ENCODE data around the gene ACOX2. TPM values are rescaled to one million over a fixed set of nuclear protein-coding genes. Genes with fewer than 3 reads are reported as not detected.

The ACOX2 gene
- total RNA-seq = not detected in 2 replicates

DNA sequence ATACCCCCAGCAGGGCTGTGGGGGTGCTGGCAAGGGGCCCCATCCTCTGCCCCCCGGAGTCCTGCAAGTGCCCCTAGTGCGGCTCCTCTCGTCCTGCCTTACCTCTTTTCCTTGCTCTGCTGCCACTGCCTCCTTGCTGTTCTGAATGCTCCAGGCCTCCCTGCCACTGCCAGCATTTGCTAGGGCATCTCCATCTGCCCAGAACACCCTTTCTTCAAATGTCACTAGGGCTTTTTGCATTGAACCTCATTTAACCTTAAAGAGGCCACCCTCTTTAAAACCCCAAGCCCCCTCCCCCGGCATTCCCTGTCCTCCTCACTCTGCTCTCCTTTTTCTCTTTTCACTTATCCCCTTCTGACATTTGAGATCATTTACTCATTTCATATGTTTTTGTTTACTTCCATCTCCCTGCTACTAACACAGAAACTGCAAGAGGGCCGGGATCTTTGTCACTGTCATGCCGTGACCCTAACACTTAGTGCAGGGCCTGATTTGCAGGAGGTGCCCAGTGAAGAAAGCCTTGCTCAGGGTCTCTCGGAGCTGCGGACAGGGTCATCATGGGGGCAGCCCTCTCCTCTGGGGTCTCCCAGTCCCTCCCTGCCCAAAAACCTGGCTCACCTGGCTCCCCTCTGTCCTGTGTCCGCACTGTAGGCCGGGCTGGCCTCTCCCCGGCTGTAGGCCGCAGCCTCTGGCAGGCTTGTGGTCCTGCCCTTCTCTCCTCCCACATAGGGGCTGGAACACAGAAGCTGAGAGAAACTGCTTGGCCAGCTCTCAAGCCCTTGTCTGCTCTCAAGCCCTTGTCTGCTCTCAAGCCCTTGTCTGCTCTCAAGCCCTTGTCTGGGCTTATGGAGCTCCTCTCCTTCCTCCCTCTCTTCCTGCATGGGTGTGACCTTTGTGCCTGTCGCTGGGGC, at the start of gene ACOX2:
Gene ACOX2, minus strand, starts transcription at position 690 of the 911 bp plus-strand sequence. CDS start 2,084 bp downstream, outside the sequence.
- intact Hi-C loops (cut with micrococcal nuclease) = no loop called here
- H3K9me3 Mint-ChIP-seq = no peaks in the 10 kb centered on the region
- H3K4me1 Mint-ChIP-seq (ENCODE audit: low read depth) = peaks cover 19% of the 10 kb centered on the region
- H3K27me3 Mint-ChIP-seq (ENCODE audit: low read depth) = peaks cover 7% of the 10 kb centered on the region
- no peak within 1 kb of the TSS for H3K27ac Mint-ChIP-seq
- DNase-seq (ENCODE audit: low spot score) = no peak
- H3K36me3 Mint-ChIP-seq (ENCODE audit: low read depth) = no peaks in the 10 kb centered on the region
- H3K4me3 Mint-ChIP-seq (ENCODE audit: low read depth) = no peak within 1 kb of the TSS

- DNase-seq (ENCODE audit: low spot score) = no peak
- intact Hi-C loops (cut with micrococcal nuclease) = no loop called here
- H3K4me3 Mint-ChIP-seq (ENCODE audit: low read depth) = peak overlapping the region; percentile 81
- peaks cover 11% of the 10 kb centered on the region for H3K4me1 Mint-ChIP-seq (ENCODE audit: low read depth)
- H3K27ac Mint-ChIP-seq = no peak overlapping the region
- no peaks in the 10 kb centered on the region for H3K36me3 Mint-ChIP-seq (ENCODE audit: low read depth)
- peaks cover 68% of the 10 kb centered on the region for H3K27me3 Mint-ChIP-seq (ENCODE audit: low read depth)
- no peaks in the 10 kb centered on the region for H3K9me3 Mint-ChIP-seq
These were observed 49.0 kb upstream of the ACOX2 start for GRCh38 chr3:58585994-58586393.

DNA sequence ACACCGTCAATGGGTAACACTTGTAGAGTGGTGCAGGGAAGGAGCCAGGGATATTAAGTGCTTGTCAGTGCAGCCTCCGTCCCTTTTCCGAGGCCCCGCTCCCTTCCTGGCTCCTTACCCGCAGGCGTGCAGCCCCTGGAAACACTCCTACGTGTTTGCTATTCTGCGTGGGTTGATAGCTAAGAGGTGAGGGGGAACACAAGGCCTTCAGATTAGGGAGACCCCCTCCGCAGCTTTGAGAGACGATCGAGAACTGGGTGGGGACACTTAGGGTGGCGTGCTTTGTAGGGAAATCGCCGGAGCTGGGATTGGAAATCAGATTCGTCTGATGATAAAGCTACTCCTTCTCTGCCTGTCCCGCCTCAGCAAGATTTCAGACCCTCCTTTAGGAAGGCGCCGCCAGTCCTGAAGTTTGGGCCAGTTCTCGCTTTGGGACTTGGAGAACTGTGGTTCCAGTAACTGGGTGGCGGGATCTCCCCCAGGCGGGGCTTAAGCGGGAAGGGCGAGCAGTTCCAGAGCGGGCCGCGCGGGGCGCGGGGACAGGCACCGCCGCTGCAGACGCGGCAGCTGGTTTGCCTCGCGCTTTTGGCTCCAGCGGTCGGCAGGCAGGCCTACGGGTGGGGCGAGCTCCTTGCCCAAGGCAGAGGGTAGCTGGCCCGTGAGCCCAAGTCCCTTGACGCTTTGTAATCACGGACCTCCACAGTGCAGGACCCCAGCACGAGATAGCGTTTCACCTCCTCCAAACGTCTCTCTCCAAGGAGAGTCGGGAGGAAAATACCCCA, 48.2 kb upstream of the ACOX2 start:
- peak; percentile 24 for DNase-seq (ENCODE audit: low spot score)
- H3K27ac Mint-ChIP-seq = no peak overlapping the region
- intact Hi-C loops (cut with micrococcal nuclease) = no loop called here
- peaks cover 66% of the 10 kb centered on the region for H3K27me3 Mint-ChIP-seq (ENCODE audit: low read depth)
- H3K36me3 Mint-ChIP-seq (ENCODE audit: low read depth) = no peaks in the 10 kb centered on the region
- no peaks in the 10 kb centered on the region for H3K9me3 Mint-ChIP-seq
- peak overlapping the region; percentile 81 for H3K4me3 Mint-ChIP-seq (ENCODE audit: low read depth)
- H3K4me1 Mint-ChIP-seq (ENCODE audit: low read depth) = peaks cover 11% of the 10 kb centered on the region

GRCh38 chr3:58584690-58585004, 47.7 kb upstream of the ACOX2 start:
- intact Hi-C loops (cut with micrococcal nuclease) = no loop called here
- Mint-ChIP-seq H3K36me3 (ENCODE audit: low read depth) (no peaks in the 10 kb centered on the region), H3K27me3 (ENCODE audit: low read depth) (peaks cover 62% of the 10 kb centered on the region), H3K9me3 (no peaks in the 10 kb centered on the region), H3K4me1 (ENCODE audit: low read depth) (peaks cover 11% of the 10 kb centered on the region), H3K27ac (no peak overlapping the region), H3K4me3 (ENCODE audit: low read depth) (peak overlapping the region; percentile 81)
- no peak for DNase-seq (ENCODE audit: low spot score)

DNA sequence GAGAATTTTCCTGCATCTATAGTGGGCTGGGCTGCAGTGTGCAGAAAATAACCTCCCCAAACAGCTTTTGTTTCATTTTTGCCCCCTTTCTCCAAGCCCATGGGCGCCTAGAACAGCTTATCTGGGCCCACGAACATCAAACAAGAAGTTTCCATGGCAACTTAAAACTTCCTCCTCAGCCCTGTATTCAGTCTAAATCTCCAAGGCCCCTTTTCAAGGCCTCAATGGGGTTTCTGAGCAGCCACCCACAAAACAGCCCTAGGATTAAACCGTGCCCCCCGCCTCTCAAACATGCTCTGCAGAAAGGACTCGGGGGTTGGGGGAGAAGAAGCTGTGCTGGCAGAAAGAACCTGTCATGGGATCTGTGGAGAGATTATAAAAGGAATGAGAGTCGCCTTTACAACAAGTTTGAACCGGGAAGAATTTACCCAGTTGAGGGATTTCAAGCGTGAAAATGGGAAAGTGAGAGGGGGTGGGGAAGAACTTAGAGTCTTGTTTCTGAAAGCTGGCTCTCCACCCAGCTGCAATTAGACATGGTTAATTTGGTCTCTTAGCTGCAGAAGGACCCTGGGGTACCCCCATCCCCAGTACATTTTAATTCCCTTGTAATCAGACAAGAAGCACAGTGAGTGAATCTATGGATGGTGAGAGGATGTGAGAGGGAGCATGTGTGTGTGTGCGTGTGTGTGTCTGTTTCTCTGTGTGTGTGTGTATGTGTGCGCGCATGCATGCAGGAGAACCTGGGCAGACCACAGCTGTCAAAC, 44.5 kb upstream of the ACOX2 start:
- H3K27me3 Mint-ChIP-seq (ENCODE audit: low read depth) = peaks cover 47% of the 10 kb centered on the region
- H3K4me1 Mint-ChIP-seq (ENCODE audit: low read depth) = peaks cover 11% of the 10 kb centered on the region
- intact Hi-C loops (cut with micrococcal nuclease) = no loop called here

GRCh38 chr3:58580826-58581327, 43.9 kb upstream of the ACOX2 start:
- no peak for DNase-seq (ENCODE audit: low spot score)
- Mint-ChIP-seq H3K4me1 (ENCODE audit: low read depth) (peaks cover 8% of the 10 kb centered on the region), H3K27me3 (ENCODE audit: low read depth) (peaks cover 41% of the 10 kb centered on the region), H3K27ac (no peak overlapping the region), H3K4me3 (ENCODE audit: low read depth) (no peak overlapping the region), H3K36me3 (ENCODE audit: low read depth) (no peaks in the 10 kb centered on the region), H3K9me3 (no peaks in the 10 kb centered on the region)
- intact Hi-C loops (cut with micrococcal nuclease) = no loop called here

More for the DNA sequence above, 44.5 kb upstream of the ACOX2 start:
- no peak overlapping the region for H3K4me3 Mint-ChIP-seq (ENCODE audit: low read depth)
- H3K9me3 Mint-ChIP-seq = no peaks in the 10 kb centered on the region
- no peaks in the 10 kb centered on the region for H3K36me3 Mint-ChIP-seq (ENCODE audit: low read depth)
- no peak overlapping the region for H3K27ac Mint-ChIP-seq
- no peak for DNase-seq (ENCODE audit: low spot score)

DNA sequence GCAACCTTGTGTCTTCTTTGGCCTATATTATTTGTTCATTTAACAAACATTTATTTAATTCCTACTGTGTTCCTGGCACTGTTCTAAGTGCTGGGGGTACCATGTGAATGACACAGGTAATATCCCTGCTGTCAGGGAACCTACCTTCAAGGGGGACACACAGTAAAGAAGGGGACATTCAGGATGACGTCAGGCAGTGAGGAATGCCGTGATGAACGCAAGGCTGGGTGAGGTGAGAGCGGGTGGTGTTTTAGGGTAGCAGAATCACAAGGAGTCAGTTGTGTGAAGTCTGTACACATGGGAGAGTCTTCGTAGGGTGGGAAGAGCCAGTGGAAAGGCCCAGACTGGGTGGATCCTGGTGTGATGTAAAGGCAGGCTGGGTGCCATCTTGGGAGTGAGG, 41.9 kb upstream of the ACOX2 start:
- H3K9me3 Mint-ChIP-seq = no peaks in the 10 kb centered on the region
- no peaks in the 10 kb centered on the region for H3K36me3 Mint-ChIP-seq (ENCODE audit: low read depth)
- H3K27ac Mint-ChIP-seq = no peak overlapping the region
- no peak overlapping the region for H3K4me3 Mint-ChIP-seq (ENCODE audit: low read depth)
- H3K27me3 Mint-ChIP-seq (ENCODE audit: low read depth) = peaks cover 24% of the 10 kb centered on the region
- intact Hi-C loops (cut with micrococcal nuclease) = no loop called here
- H3K4me1 Mint-ChIP-seq (ENCODE audit: low read depth) = no peaks in the 10 kb centered on the region
- DNase-seq (ENCODE audit: low spot score) = no peak

DNA sequence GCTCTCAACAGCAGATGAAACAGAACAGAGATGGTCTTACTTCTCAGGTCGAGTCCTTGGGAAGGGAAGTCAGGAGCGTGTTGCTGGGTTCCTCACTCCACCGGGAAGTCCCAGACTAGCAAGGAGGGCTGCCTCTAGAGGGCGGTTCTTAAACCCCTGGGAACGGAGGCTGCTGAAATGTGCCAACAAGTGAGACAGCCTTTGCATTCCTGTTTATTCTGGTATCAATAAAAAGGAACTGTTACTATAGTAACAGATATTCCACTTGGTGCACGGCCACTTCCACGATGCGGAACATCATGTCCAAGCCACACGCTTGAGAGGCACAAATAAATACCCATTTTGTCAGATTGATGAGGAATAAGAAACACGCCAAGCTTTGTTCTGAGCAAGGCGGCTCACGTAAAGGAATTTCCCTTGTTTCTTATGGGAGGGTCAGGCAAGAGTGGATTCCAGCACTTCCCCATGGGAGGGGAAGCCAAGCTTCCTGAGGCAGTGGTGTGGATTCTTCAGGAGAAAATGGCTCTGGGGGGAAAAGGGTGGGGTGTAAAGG, 40.4 kb upstream of the ACOX2 start, which contains the start of gene FAM107A:
Gene FAM107A, minus strand, starts transcription at position 123 of the 553 bp plus-strand sequence. CDS start 7,531 bp downstream, outside the sequence.
- Mint-ChIP-seq H3K4me3 (ENCODE audit: low read depth) (no peak within 1 kb of the TSS), H3K27ac (no peak within 1 kb of the TSS), H3K9me3 (no peaks in the 10 kb centered on the region), H3K27me3 (ENCODE audit: low read depth) (peaks cover 22% of the 10 kb centered on the region), H3K4me1 (ENCODE audit: low read depth) (no peaks in the 10 kb centered on the region), H3K36me3 (ENCODE audit: low read depth) (no peaks in the 10 kb centered on the region)
- intact Hi-C loops (cut with micrococcal nuclease) = no loop called here
- DNase-seq (ENCODE audit: low spot score) = no peak

DNA sequence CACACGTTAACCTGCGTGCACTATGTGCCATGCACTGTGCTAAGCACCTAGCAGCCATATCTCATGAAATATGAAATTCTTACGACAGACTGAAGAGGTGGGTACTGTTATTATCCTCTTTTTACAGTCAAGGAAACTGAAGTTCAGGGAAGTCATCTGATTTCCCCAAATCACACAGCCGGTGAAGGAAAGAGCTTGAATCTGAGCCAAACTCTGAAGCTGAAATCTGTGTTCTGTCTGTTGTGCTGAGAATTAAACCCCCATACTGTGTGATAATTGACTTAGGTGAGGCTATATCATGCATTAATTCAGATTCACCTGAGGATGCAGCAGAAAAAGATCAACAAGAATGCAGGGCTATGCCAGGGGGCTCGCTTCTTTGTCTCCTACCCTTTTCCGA, 39.7 kb upstream of the ACOX2 start:
- Mint-ChIP-seq H3K27me3 (ENCODE audit: low read depth) (peaks cover 16% of the 10 kb centered on the region), H3K9me3 (no peaks in the 10 kb centered on the region), H3K36me3 (ENCODE audit: low read depth) (no peaks in the 10 kb centered on the region), H3K27ac (no peak overlapping the region), H3K4me1 (ENCODE audit: low read depth) (no peaks in the 10 kb centered on the region), H3K4me3 (ENCODE audit: low read depth) (no peak overlapping the region)
- intact Hi-C loops (cut with micrococcal nuclease) = no loop called here
- DNase-seq (ENCODE audit: low spot score) = no peak

GRCh38 chr3:58575971-58576652, 39.1 kb upstream of the ACOX2 start:
- Mint-ChIP-seq H3K9me3 (no peaks in the 10 kb centered on the region), H3K27ac (no peak overlapping the region), H3K4me3 (ENCODE audit: low read depth) (no peak overlapping the region), H3K36me3 (ENCODE audit: low read depth) (no peaks in the 10 kb centered on the region), H3K4me1 (ENCODE audit: low read depth) (no peaks in the 10 kb centered on the region), H3K27me3 (ENCODE audit: low read depth) (peaks cover 13% of the 10 kb centered on the region)
- intact Hi-C loops (cut with micrococcal nuclease) = no loop called here
- DNase-seq (ENCODE audit: low spot score) = no peak

DNA sequence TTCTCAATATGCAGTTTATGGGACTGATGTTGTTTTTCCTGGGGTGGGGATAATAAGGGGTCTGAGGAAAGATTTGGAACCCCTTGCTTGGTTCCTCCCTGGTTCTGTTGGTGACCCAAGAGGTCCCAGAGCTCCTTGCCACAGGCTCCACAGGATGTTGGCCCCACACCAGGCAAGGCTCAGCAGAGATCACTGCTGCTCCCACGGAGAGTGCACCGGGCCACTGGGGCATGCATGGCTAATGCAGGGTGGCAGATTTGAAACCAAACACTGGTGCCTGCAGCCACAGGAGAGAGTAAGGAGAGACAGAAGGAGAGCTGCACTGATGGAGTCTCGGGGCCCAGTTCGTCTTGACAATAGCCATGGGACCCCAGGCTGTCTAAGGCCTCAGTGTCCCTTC, 37.7 kb upstream of the ACOX2 start:
- intact Hi-C loops (cut with micrococcal nuclease) = no loop called here
- peaks cover 13% of the 10 kb centered on the region for H3K27me3 Mint-ChIP-seq (ENCODE audit: low read depth)
- no peaks in the 10 kb centered on the region for H3K36me3 Mint-ChIP-seq (ENCODE audit: low read depth)
- no peaks in the 10 kb centered on the region for H3K9me3 Mint-ChIP-seq
- no peaks in the 10 kb centered on the region for H3K4me1 Mint-ChIP-seq (ENCODE audit: low read depth)
- H3K27ac Mint-ChIP-seq = no peak overlapping the region
- H3K4me3 Mint-ChIP-seq (ENCODE audit: low read depth) = no peak overlapping the region
- DNase-seq (ENCODE audit: low spot score) = no peak

- H3K4me3 Mint-ChIP-seq (ENCODE audit: low read depth) = no peak overlapping the region
- intact Hi-C loops (cut with micrococcal nuclease) = no loop called here
- H3K9me3 Mint-ChIP-seq = no peaks in the 10 kb centered on the region
- no peak overlapping the region for H3K27ac Mint-ChIP-seq
- no peak for DNase-seq (ENCODE audit: low spot score)
- H3K27me3 Mint-ChIP-seq (ENCODE audit: low read depth) = peaks cover 13% of the 10 kb centered on the region
- H3K36me3 Mint-ChIP-seq (ENCODE audit: low read depth) = no peaks in the 10 kb centered on the region
- H3K4me1 Mint-ChIP-seq (ENCODE audit: low read depth) = no peaks in the 10 kb centered on the region
These were observed 37.1 kb upstream of the ACOX2 start for GRCh38 chr3:58574106-58574505.

Data from activated T-helper 2 cell treated with anti-CD3 and anti-CD28 coated beads, Interferon-gamma antibody, Interleukin-2, Interleukin-4, amounts not matched to agents 10 μg/mL and 5 μg/mL and 100 μg/mL, durations not matched to agents 14 hours and 24 hours and 36 hours (primary cell).